Measurements from ENCODE around the gene SGCD.

Gene SGCD

GRCh38 chr5:156456857-156457256, 129.9 kb downstream of the SGCD start:
- in situ Hi-C loops (cut with HindIII; ENCODE audit: low pct_unique_long_range_greater_than_20kb, low sequenced_read_pairs): no loop called here
- no peak for TF ChIP-seq JUND (IDR thresholded peaks at IDR 0.05; ENCODE audit: low read depth)
- no peak for DNase-seq (ENCODE audit: low read depth in 1 of 2, low spot score in 1 of 2)

GRCh38 chr5:156459812-156460385, 132.9 kb downstream of the SGCD start:
- DNase-seq (ENCODE audit: low read depth in 1 of 2, low spot score in 1 of 2): no peak
- TF ChIP-seq JUND (IDR thresholded peaks at IDR 0.05; ENCODE audit: low read depth): no peak
- in situ Hi-C loops (cut with HindIII; ENCODE audit: low pct_unique_long_range_greater_than_20kb, low sequenced_read_pairs): no loop called here

- DNase-seq (ENCODE audit: low read depth in 1 of 2, low spot score in 1 of 2): no peak
- no peak for TF ChIP-seq JUND (IDR thresholded peaks at IDR 0.05; ENCODE audit: low read depth)
- in situ Hi-C loops (cut with HindIII; ENCODE audit: low pct_unique_long_range_greater_than_20kb, low sequenced_read_pairs): no loop called here
These were observed 133.5 kb downstream of the SGCD start for GRCh38 chr5:156460471-156460870.

DNA sequence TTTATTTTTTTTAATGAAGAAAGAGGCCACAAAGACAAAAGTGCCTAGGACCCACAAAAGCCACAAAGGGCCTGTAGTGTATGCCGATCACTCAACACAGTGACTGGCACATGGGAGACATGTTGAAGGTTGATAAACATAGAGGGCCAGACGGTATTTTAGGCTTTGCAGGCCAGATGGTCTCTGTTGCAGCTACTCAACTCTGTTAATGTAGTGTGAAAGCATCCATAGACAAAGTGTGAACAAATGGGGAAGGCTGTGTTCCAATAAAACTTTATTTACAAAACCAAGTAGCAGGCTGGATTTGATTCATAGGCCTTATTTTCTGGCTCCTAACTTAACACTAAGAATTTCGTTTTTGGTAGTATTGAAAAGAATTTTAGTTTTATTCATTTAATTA, 139.9 kb downstream of the SGCD start:
- in situ Hi-C loops (cut with HindIII; ENCODE audit: low pct_unique_long_range_greater_than_20kb, low sequenced_read_pairs): no loop called here
- no peak for DNase-seq (ENCODE audit: low read depth in 1 of 2, low spot score in 1 of 2)
- TF ChIP-seq JUND (IDR thresholded peaks at IDR 0.05; ENCODE audit: low read depth): no peak

DNA sequence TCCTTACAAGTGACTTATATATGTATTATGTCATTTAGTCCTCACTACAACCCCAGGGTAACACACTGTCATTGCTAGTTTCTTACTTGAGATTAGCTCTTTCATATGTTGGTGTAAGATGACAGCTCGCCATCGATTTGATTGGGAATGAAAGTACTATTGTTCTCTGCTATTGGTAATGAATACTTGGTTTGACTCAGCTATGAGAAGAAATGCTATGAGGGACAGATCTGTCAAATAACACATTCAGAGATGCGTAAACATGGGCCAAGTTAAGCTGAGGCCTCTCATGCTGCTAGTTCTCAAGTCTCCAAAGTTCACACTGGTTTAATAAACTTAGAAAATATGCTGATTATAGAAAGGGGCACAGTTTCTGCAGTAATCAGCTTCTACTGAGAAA, 142.7 kb downstream of the SGCD start:
- in situ Hi-C loops (cut with HindIII; ENCODE audit: low pct_unique_long_range_greater_than_20kb, low sequenced_read_pairs): no loop called here
- no peak for TF ChIP-seq JUND (IDR thresholded peaks at IDR 0.05; ENCODE audit: low read depth)
- no peak for DNase-seq (ENCODE audit: low read depth in 1 of 2, low spot score in 1 of 2)

DNA sequence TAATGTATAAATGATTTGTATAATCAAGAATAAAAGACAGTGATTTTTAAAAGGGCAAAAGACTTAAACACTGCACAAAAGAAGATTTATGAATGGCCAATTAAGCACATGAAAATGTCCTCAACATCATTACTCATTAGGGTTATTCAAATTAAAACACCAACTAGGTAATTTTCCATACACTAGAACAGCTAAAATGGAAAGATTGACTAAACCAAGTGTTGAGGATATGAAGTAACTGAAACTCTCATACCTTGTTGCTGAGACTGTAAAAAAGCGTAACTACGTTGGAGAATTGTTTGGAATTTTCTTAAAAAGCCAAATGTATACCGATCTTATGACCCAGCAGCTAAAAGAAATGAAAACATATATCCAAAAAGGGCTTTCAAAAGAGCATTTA, 144.9 kb downstream of the SGCD start:
- no peak for DNase-seq (ENCODE audit: low read depth in 1 of 2, low spot score in 1 of 2)
- in situ Hi-C loops (cut with HindIII; ENCODE audit: low pct_unique_long_range_greater_than_20kb, low sequenced_read_pairs): no loop called here
- TF ChIP-seq JUND (IDR thresholded peaks at IDR 0.05; ENCODE audit: low read depth): no peak

GRCh38 chr5:156473269-156473908, 146.4 kb downstream of the SGCD start:
- no peak for TF ChIP-seq JUND (IDR thresholded peaks at IDR 0.05; ENCODE audit: low read depth)
- in situ Hi-C loops (cut with HindIII; ENCODE audit: low pct_unique_long_range_greater_than_20kb, low sequenced_read_pairs): no loop called here
- DNase-seq (ENCODE audit: low read depth in 1 of 2, low spot score in 1 of 2): no peak

DNA sequence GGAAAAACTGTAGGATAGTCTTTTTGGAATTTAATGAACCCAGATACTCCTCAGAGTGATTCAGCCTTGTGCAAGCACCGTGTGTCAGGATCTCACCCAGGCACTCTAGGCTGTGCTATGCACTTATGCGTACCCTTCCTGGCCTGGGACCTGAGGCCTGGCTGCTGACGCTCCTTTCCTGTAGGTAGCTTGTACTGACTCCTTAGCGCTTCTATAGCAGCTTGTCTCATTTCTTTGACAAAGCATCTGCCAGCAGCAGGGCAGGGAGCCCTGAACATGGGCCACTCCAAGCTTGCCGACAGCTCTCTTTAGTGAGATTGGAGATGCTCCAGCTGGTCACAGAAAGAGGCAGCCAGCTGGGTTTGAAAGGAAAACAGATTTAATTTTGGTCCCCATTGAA, 147.3 kb downstream of the SGCD start:
- DNase-seq (ENCODE audit: low read depth in 1 of 2, low spot score in 1 of 2): no peak
- TF ChIP-seq JUND (IDR thresholded peaks at IDR 0.05; ENCODE audit: low read depth): no peak
- in situ Hi-C loops (cut with HindIII; ENCODE audit: low pct_unique_long_range_greater_than_20kb, low sequenced_read_pairs): no loop called here

GRCh38 chr5:156475182-156476157, 148.5 kb downstream of the SGCD start:
- no peak for TF ChIP-seq JUND (IDR thresholded peaks at IDR 0.05; ENCODE audit: low read depth)
- in situ Hi-C loops (cut with HindIII; ENCODE audit: low pct_unique_long_range_greater_than_20kb, low sequenced_read_pairs): no loop called here
- DNase-seq (ENCODE audit: low read depth in 1 of 2, low spot score in 1 of 2): no peak

DNA sequence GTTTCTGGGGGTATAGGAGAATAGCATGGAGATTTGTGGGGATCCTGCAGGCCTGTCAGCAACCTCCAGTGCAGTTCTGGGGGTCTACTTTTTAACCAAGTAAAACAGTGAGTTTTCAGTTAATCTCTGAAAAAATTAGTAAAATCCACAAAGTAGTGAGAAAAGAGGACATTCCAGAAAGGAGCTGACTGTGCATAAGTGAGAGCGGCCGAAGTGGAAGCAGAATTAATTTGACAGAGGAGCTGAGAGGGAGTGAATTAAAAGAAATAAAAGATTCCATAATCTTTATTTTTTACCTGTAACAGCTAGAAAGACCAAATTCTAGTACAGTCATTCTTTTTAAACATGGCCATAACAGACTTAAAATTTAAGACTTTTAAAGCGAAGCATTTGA, 149.2 kb downstream of the SGCD start:
- in situ Hi-C loops (cut with HindIII; ENCODE audit: low pct_unique_long_range_greater_than_20kb, low sequenced_read_pairs): no loop called here
- no peak for TF ChIP-seq JUND (IDR thresholded peaks at IDR 0.05; ENCODE audit: low read depth)
- DNase-seq (ENCODE audit: low read depth in 1 of 2, low spot score in 1 of 2): no peak

DNA sequence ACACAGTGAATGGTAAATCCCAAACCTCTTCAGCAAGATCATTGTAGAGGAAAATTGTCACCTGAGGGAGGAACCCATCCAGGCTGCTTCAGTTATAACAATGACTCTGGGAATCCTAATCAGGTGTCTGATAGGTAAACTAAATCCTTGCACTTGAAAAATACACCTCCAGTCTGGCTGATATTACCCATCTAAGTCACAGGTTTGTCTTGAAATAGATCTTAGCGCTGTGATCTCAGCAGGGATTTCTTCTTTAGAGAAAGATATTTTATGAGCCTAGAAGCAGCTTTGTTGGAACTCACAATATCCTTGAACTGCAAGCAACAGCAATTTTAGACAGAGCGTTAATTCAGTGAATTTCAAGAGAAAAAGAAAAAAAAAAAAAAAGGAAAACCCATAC, 149.7 kb downstream of the SGCD start:
- no peak for DNase-seq (ENCODE audit: low read depth in 1 of 2, low spot score in 1 of 2)
- in situ Hi-C loops (cut with HindIII; ENCODE audit: low pct_unique_long_range_greater_than_20kb, low sequenced_read_pairs): no loop called here
- TF ChIP-seq JUND (IDR thresholded peaks at IDR 0.05; ENCODE audit: low read depth): no peak

- TF ChIP-seq JUND (IDR thresholded peaks at IDR 0.05; ENCODE audit: low read depth): no peak
- in situ Hi-C loops (cut with HindIII; ENCODE audit: low pct_unique_long_range_greater_than_20kb, low sequenced_read_pairs): no loop called here
- DNase-seq (ENCODE audit: low read depth in 1 of 2, low spot score in 1 of 2): no peak
These were observed 150.2 kb downstream of the SGCD start for GRCh38 chr5:156477196-156477595.

DNA sequence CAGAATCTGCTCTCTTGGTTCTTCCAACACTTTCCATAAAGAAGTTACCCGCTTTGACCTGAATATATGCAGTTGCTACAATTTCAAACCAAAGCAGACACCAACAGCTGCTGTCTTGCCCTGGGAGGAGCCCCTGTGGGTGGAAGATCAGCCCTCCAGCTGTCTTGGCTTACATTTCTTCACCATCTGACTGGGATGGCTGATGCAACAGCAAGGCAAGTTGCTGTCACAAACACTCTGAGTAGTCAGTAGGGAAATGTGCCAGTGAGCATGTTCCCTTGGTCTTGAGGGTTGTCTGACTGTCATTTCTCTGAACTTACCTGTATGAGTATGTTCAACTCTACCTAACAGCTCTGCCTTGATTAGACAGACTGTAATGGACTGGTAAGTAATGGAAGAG, 152.9 kb downstream of the SGCD start:
- no peak for DNase-seq (ENCODE audit: low read depth in 1 of 2, low spot score in 1 of 2)
- in situ Hi-C loops (cut with HindIII; ENCODE audit: low pct_unique_long_range_greater_than_20kb, low sequenced_read_pairs): no loop called here
- TF ChIP-seq JUND (IDR thresholded peaks at IDR 0.05; ENCODE audit: low read depth): no peak

Data from T47D (cell line).